Measurements from ENCODE around the gene ABCA5.

The ABCA5 gene

DNA sequence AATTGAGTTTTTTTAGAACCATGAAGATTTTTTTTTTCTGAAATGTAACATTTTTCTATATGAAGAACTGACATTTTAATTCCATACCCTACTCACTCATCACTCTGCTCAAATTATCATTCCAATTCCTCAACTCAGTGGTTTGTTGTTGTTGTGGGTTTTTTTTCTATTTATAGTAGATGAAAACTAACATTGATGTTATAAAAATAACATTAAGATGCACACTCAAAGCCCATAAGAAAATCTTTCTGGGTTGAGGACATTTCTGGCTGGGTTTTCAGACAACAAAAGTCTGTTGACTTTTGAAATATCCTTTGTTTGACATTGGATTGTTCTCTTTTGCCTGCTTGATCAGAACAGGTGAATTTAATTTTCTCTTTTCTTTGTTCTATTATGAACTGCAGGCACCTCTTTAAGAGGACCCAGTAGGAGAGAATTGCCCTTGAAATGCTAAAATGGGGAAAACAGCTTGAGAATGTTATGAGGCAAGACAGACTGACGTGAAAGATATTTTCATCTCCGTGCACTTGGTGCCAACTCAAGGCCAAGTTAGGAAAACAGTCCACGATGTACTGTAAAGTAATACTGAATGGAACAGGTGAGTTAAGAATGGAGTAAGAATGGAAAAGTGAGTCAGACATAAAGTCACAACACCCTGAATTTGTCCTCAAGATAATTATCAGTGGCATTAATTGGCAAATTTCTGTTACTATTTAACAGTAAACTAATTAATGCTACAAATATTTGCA lies 16.1 kb upstream of the ABCA5 start (continued):
- TF ChIP-seq, protein P1, sequence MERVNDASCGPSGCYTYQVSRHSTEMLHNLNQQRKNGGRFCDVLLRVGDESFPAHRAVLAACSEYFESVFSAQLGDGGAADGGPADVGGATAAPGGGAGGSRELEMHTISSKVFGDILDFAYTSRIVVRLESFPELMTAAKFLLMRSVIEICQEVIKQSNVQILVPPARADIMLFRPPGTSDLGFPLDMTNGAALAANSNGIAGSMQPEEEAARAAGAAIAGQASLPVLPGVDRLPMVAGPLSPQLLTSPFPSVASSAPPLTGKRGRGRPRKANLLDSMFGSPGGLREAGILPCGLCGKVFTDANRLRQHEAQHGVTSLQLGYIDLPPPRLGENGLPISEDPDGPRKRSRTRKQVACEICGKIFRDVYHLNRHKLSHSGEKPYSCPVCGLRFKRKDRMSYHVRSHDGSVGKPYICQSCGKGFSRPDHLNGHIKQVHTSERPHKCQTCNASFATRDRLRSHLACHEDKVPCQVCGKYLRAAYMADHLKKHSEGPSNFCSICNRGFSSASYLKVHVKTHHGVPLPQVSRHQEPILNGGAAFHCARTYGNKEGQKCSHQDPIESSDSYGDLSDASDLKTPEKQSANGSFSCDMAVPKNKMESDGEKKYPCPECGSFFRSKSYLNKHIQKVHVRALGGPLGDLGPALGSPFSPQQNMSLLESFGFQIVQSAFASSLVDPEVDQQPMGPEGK (CRISPR knock-in tag; IDR thresholded peaks at IDR 0.05; ENCODE audit: borderline replicate concordance) = no peak

DNA sequence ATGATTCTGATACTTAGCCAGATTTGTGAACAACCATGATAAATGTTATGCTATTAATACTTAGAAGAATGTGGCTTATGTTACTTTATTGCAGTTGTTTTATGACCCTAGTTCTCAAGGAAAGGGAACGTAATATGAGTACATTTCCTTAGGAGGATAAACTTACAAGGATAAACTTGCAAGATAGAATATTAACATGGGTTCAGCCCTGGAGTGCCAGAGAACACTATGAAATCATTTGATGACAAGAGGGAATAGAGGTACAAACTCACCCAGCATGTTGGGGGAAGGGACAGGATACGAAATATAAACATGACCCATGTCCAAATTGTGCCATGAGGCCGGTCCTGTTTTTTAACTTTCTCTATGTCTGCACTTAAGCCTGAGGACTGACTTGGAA lies 13.0 kb upstream of the ABCA5 start:
- TF ChIP-seq ESRRG (CRISPR knock-in tag; IDR thresholded peaks at IDR 0.05) (no peak), PPARA (CRISPR knock-in tag; IDR thresholded peaks at IDR 0.05; ENCODE audit: borderline replicate concordance) (no peak), ZC3H10 (CRISPR knock-in tag; IDR thresholded peaks at IDR 0.05) (no peak), CREB5 (CRISPR knock-in tag; IDR thresholded peaks at IDR 0.05; ENCODE audit: low read depth) (no peak), ZNF8 (CRISPR knock-in tag; IDR thresholded peaks at IDR 0.05) (no peak), ZFP3 (CRISPR knock-in tag; IDR thresholded peaks at IDR 0.05) (no peak)
- ATAC-seq = no peak

GRCh38 chr17:69336996-69337395 lies 10.1 kb upstream of the ABCA5 start:
- ATAC-seq = no peak
- TF ChIP-seq ISL1 (CRISPR knock-in tag; IDR thresholded peaks at IDR 0.05) (no peak), ESRRG (CRISPR knock-in tag; IDR thresholded peaks at IDR 0.05) (no peak), ZFP30 (CRISPR knock-in tag; IDR thresholded peaks at IDR 0.05) (peak; percentile 99)

DNA sequence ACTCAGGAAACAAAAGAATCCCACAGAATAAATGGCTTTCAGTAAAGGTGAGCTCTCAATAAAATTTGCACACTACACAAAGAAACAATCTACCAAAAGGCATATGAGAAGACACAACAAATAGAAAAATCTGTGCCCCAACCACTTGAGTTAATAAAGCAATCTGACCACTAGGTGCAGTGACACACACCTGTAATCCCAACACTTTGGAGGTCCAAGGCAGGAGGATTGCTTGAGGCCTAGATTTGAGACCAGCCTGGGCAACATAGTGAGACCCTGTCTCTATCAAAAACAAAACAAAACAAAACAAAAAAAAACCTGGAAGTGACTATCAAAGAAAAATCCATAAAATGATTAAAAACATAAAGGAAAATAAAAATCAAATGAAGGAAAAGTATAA lies 9.6 kb upstream of the ABCA5 start:
- no peak for ATAC-seq
- TF ChIP-seq OSR1 (CRISPR knock-in tag; IDR thresholded peaks at IDR 0.05) (no peak), TCF4 (CRISPR knock-in tag; IDR thresholded peaks at IDR 0.05; ENCODE audit: borderline replicate concordance) (no peak), ARNTL (CRISPR knock-in tag; IDR thresholded peaks at IDR 0.05; ENCODE audit: borderline replicate concordance, low read depth) (no peak), GLIS3 (CRISPR knock-in tag; IDR thresholded peaks at IDR 0.05) (no peak), TOX (CRISPR knock-in tag; IDR thresholded peaks at IDR 0.05; ENCODE audit: borderline replicate concordance) (no peak), ZFP30 (CRISPR knock-in tag; IDR thresholded peaks at IDR 0.05) (no peak), CREB5 (CRISPR knock-in tag; IDR thresholded peaks at IDR 0.05; ENCODE audit: low read depth) (no peak), ZFP3 (CRISPR knock-in tag; IDR thresholded peaks at IDR 0.05) (no peak), ISL1 (CRISPR knock-in tag; IDR thresholded peaks at IDR 0.05) (no peak), ZNF8 (CRISPR knock-in tag; IDR thresholded peaks at IDR 0.05) (no peak), BACH2 (CRISPR knock-in tag; IDR thresholded peaks at IDR 0.05; ENCODE audit: borderline replicate concordance) (no peak)

DNA sequence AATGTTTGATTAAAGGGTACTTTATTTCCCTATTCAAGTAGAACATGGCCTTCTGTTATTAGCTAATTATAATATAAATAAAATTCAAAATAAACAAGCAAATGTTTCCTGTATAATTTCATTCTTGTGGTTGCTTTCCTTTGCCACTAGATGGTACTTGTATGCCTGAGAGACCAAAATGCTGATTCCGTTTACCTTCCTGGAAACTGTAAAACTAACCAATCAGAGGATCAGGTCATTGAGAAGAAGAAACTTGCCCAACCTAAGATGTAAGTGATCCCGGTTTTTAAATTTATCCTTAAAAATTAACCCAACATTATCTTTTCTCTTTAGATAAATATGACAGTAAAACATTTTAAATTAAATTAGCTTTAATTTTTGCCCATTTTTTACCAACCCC lies 8.1 kb upstream of the ABCA5 start:
- TF ChIP-seq, protein P2, sequence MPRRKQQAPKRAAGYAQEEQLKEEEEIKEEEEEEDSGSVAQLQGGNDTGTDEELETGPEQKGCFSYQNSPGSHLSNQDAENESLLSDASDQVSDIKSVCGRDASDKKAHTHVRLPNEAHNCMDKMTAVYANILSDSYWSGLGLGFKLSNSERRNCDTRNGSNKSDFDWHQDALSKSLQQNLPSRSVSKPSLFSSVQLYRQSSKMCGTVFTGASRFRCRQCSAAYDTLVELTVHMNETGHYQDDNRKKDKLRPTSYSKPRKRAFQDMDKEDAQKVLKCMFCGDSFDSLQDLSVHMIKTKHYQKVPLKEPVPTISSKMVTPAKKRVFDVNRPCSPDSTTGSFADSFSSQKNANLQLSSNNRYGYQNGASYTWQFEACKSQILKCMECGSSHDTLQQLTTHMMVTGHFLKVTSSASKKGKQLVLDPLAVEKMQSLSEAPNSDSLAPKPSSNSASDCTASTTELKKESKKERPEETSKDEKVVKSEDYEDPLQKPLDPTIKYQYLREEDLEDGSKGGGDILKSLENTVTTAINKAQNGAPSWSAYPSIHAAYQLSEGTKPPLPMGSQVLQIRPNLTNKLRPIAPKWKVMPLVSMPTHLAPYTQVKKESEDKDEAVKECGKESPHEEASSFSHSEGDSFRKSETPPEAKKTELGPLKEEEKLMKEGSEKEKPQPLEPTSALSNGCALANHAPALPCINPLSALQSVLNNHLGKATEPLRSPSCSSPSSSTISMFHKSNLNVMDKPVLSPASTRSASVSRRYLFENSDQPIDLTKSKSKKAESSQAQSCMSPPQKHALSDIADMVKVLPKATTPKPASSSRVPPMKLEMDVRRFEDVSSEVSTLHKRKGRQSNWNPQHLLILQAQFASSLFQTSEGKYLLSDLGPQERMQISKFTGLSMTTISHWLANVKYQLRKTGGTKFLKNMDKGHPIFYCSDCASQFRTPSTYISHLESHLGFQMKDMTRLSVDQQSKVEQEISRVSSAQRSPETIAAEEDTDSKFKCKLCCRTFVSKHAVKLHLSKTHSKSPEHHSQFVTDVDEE (CRISPR knock-in tag; IDR thresholded peaks at IDR 0.05) = no peak
- TF ChIP-seq SNAI2 (CRISPR knock-in tag; IDR thresholded peaks at IDR 0.05) = no peak
- no peak for TF ChIP-seq CREB5 (CRISPR knock-in tag; IDR thresholded peaks at IDR 0.05; ENCODE audit: low read depth)
- TF ChIP-seq ISL1 (CRISPR knock-in tag; IDR thresholded peaks at IDR 0.05) = no peak
- TF ChIP-seq TCF4 (CRISPR knock-in tag; IDR thresholded peaks at IDR 0.05; ENCODE audit: borderline replicate concordance) = no peak
- no peak for TF ChIP-seq ARNTL (CRISPR knock-in tag; IDR thresholded peaks at IDR 0.05; ENCODE audit: borderline replicate concordance, low read depth)
- TF ChIP-seq PPARA (CRISPR knock-in tag; IDR thresholded peaks at IDR 0.05; ENCODE audit: borderline replicate concordance) = no peak
- no peak for TF ChIP-seq ESRRG (CRISPR knock-in tag; IDR thresholded peaks at IDR 0.05)
- TF ChIP-seq TOX (CRISPR knock-in tag; IDR thresholded peaks at IDR 0.05; ENCODE audit: borderline replicate concordance) = no peak
- TF ChIP-seq CSDC2 (CRISPR knock-in tag; IDR thresholded peaks at IDR 0.05) = no peak
- ATAC-seq = peak; percentile 65; the same call in 2 of the 3 replicates
